Activated CD8-positive, alpha-beta memory T cell treated with anti-CD3 and anti-CD28 coated beads, Interleukin-2, amount 50 U/mL, for 1 hour (primary cell): Measurements from ENCODE around the gene GRB2.
"Not testable (repeated sequence)": the region's sequence is repeated elsewhere in the genome, so short reads cannot be mapped to it uniquely, and the experiment has no call there.

ENCODE experiments used
- DNase-seq: peaks from one replicate; pipeline ENCODE4 v3.0.0-alpha.2; 2020; ENCODE audit errors: extremely low read depth

Gene GRB2

GRCh38 chr17:75285123-75285522 lies 120.4 kb downstream of the GRB2 start:
- no peak for DNase-seq

GRCh38 chr17:75280189-75280588 lies 125.3 kb downstream of the GRB2 start:
- DNase-seq, result not testable (repeated sequence)

GRCh38 chr17:75277664-75278071 lies 127.8 kb downstream of the GRB2 start:
- DNase-seq, result no peak

GRCh38 chr17:75273977-75274708 lies 131.3 kb downstream of the GRB2 start:
- DNase-seq, result no peak

- no peak for DNase-seq
Measured at GRCh38 chr17:75272848-75273184, 132.7 kb downstream of the GRB2 start.

GRCh38 chr17:75271955-75272847 lies 133.3 kb downstream of the GRB2 start:
- DNase-seq, result no peak

GRCh38 chr17:75271233-75271954 lies 134.1 kb downstream of the GRB2 start:
- no peak for DNase-seq

GRCh38 chr17:75270966-75271232 lies 134.6 kb downstream of the GRB2 start, which contains the start of gene MIF4GD:
Gene MIF4GD (minus strand): TSS chr17:75271231. CDS start chr17:75270195, 1,036 bp downstream.
- no peak for DNase-seq

GRCh38 chr17:75270218-75270965 lies 135.1 kb downstream of the GRB2 start:
- no peak for DNase-seq

GRCh38 chr17:75269844-75270217 lies 135.6 kb downstream of the GRB2 start:
- no peak for DNase-seq
